ENCODE results near the gene CHMP1B.
"Not testable (repeated sequence)": the region's sequence is repeated elsewhere in the genome, so short reads cannot be mapped to it uniquely, and the experiment has no call there.

CHMP1B gene

GRCh38 chr18:11885278-11885947 lies 34.2 kb downstream of the CHMP1B start:
- DNase-seq (ENCODE audit: low read depth): no peak
- no peak for TF ChIP-seq CTCF (IDR thresholded peaks at IDR 0.05; ENCODE audit: control insufficient read depth, extremely low read depth, insufficient read depth)
- no peak overlapping the region for H3K4me3 ChIP-seq (ENCODE audit: low read depth, low read length)

- no peak for TF ChIP-seq CTCF (IDR thresholded peaks at IDR 0.05; ENCODE audit: control insufficient read depth, extremely low read depth, insufficient read depth)
- H3K4me3 ChIP-seq (ENCODE audit: low read depth, low read length): no peak overlapping the region
- no peak for DNase-seq (ENCODE audit: low read depth)
Measured at GRCh38 chr18:11886577-11887110, 35.4 kb downstream of the CHMP1B start.

- TF ChIP-seq CTCF (IDR thresholded peaks at IDR 0.05; ENCODE audit: control insufficient read depth, extremely low read depth, insufficient read depth): no peak
- H3K4me3 ChIP-seq (ENCODE audit: low read depth, low read length): no peak overlapping the region
- DNase-seq (ENCODE audit: low read depth): no peak
Measured at GRCh38 chr18:11887328-11888128, 36.3 kb downstream of the CHMP1B start.

- TF ChIP-seq CTCF (IDR thresholded peaks at IDR 0.05; ENCODE audit: control insufficient read depth, extremely low read depth, insufficient read depth): no peak
- DNase-seq (ENCODE audit: low read depth): no peak
- H3K4me3 ChIP-seq (ENCODE audit: low read depth, low read length): no peak overlapping the region
Measured at GRCh38 chr18:11888726-11889125, 37.5 kb downstream of the CHMP1B start.

GRCh38 chr18:11889284-11889683 lies 38.1 kb downstream of the CHMP1B start:
- DNase-seq (ENCODE audit: low read depth): no peak
- TF ChIP-seq CTCF (IDR thresholded peaks at IDR 0.05; ENCODE audit: control insufficient read depth, extremely low read depth, insufficient read depth): no peak

GRCh38 chr18:11891737-11892136 lies 40.5 kb downstream of the CHMP1B start:
- no peak for TF ChIP-seq CTCF (IDR thresholded peaks at IDR 0.05; ENCODE audit: control insufficient read depth, extremely low read depth, insufficient read depth)
- no peak for DNase-seq (ENCODE audit: low read depth)
- no peak overlapping the region for H3K4me3 ChIP-seq (ENCODE audit: low read depth, low read length)

More at GRCh38 chr18:11889284-11889683, 38.1 kb downstream of the CHMP1B start:
- H3K4me3 ChIP-seq (ENCODE audit: low read depth, low read length): no peak overlapping the region

- not testable (repeated sequence) for DNase-seq (ENCODE audit: low read depth); H3K4me3 ChIP-seq (ENCODE audit: low read depth, low read length)
Measured at GRCh38 chr18:11892438-11892837, 41.2 kb downstream of the CHMP1B start.
